Measurements from ENCODE around the gene ERCC2. TPM values are rescaled to one million over a fixed set of nuclear protein-coding genes. Genes with fewer than 3 reads are reported as not detected.

The ERCC2 gene
- total and polyA plus RNA-seq, 9 donors: 6.3 to 18.6 (median 16.8) TPM

DNA sequence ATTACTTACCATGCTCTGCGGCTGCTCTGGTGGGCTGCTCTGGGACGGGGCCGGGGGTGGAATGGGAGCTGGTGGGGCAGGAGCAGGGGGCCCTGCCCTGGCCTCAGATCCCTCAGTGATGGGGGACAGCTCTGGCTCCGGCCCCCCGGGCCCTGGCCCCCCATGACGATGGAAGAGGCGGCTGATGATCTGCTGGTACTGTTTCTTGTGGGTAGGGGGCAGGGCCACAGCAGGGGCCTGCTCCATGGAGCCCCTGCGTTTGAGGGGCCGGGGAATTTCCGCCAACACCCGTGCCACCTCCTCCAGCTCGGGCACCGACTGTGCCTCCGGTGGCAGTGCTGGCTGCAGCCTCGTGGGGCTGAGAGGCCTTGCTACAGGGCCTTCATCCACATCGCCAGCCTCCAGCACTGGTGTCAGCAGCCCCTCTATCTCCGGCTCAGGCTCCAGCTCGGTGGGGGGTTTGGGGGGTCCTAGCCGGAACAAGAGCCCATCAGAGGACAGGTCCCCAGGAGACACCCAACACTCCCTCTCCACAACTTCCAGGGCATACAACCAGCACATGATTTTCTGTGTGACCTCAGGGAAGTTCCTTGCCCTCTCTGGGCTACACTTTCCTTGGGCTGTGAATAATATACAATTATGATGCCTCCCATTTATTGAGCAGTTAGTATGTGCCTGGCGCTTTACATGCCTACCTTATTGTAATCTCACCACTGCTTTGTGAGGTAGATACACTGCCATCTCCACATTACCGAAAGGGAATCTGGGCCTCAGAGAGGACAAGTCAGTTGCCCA lies 21.7 kb upstream of the ERCC2 start:
- no peaks in the 10 kb centered on the region for H3K9me3 ChIP-seq
- H3K4me1 ChIP-seq (ENCODE audit: insufficient read depth): no peaks in the 10 kb centered on the region
- no peak overlapping the region for H3K4me3 ChIP-seq
- WGBS, 3 donors: 95 to 96% (median 95%) methylated on average over 20 to 21 of the region's 21 CpGs
- intact Hi-C loops (cut with DNase I): no loop called here
- no peak for TF ChIP-seq CTCF (IDR thresholded peaks at IDR 0.05)
- TF ChIP-seq POLR2A (IDR thresholded peaks at IDR 0.05): no peak
- TF ChIP-seq EP300 (IDR thresholded peaks at IDR 0.05): no peak
- H3K36me3 ChIP-seq: no peaks in the 10 kb centered on the region
- no peak overlapping the region for H3K27ac ChIP-seq
- DNase-seq: no peak
- no peaks in the 10 kb centered on the region for H3K27me3 ChIP-seq

DNA sequence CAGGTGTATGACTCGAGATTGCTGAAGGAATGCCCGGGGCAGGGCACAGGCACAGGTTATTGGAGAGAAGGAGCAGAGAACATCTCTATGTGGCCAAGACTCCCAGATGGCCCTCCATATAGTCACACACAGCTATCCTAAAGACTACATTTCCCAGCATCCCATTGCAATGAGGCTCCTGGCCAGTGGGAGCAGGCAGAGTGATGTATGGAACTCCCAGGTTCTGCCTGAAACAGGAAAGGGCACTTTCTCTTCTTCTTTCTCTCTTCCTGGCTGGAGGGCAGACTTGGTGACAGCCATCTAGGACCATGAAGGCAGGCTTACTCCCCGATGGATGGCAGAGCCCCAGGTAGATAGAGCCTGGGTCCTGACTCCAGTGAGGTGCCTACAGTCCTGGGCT lies 21.0 kb upstream of the ERCC2 start:
- no peaks in the 10 kb centered on the region for H3K36me3 ChIP-seq
- H3K9me3 ChIP-seq: no peaks in the 10 kb centered on the region
- TF ChIP-seq POLR2A (IDR thresholded peaks at IDR 0.05) (no peak), EP300 (IDR thresholded peaks at IDR 0.05) (no peak), CTCF (IDR thresholded peaks at IDR 0.05) (no peak)
- no peak overlapping the region for H3K4me3 ChIP-seq
- WGBS, 3 donors: 74 to 85% (median 79%) methylated on average over 3 of the region's 3 CpGs
- no peak overlapping the region for H3K27ac ChIP-seq
- intact Hi-C loops (cut with DNase I): no loop called here
- no peaks in the 10 kb centered on the region for H3K4me1 ChIP-seq (ENCODE audit: insufficient read depth)
- H3K27me3 ChIP-seq: no peaks in the 10 kb centered on the region
- no peak for DNase-seq

DNA sequence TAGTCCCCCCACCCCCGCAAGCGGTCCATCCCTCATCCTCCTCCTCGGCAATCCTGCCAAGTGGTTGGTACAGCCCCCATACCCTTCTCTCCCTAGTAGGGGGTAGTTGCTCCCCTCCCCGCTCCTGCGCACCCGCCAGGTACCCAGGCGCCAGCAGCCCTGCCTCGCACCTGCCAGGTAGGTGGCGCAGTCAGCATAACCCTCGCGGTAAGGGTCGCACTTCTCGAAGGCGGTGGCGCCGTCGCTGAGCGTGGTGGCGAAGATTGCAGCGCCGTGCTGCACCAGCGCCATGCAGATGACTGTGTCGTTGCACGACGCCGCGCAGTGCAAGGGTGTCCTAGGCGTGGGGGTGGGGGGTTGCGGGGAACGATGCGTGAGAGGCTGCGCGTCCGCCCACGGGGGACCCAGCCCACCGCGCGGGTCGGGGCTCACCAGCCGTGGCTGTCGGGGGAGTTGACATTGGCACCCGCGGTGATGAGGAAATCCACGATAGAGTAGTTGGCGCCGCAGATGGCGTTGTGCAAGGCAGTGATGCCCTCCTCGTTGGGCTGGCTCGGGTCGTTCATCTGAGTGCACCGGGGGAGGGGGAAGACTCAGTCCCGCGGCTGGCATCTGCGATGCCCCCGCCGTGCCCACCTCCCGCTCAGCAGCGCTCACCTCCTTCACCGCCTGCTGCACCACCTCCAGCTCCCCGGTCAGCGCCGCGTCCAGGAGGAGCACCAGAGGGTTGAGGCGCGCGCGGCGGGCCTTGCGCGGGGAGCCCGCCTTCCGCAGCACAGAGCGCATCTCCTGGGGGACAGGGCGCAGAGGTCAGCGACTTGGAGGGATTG lies 15.2 kb upstream of the ERCC2 start:
- 5 to 13% (median 11%) methylated on average over 56 to 75 of the region's 75 CpGs for WGBS, 3 donors
- Histone ChIP-seq H3K27ac (no peak overlapping the region), H3K4me3 (no peak overlapping the region), H3K36me3 (no peaks in the 10 kb centered on the region), H3K27me3 (no peaks in the 10 kb centered on the region), H3K9me3 (no peaks in the 10 kb centered on the region), H3K4me1 (ENCODE audit: insufficient read depth) (no peaks in the 10 kb centered on the region)
- intact Hi-C loops (cut with DNase I): no loop called here
- TF ChIP-seq POLR2A (IDR thresholded peaks at IDR 0.05) (no peak), CTCF (IDR thresholded peaks at IDR 0.05) (no peak), EP300 (IDR thresholded peaks at IDR 0.05) (no peak)
- DNase-seq: no peak

DNA sequence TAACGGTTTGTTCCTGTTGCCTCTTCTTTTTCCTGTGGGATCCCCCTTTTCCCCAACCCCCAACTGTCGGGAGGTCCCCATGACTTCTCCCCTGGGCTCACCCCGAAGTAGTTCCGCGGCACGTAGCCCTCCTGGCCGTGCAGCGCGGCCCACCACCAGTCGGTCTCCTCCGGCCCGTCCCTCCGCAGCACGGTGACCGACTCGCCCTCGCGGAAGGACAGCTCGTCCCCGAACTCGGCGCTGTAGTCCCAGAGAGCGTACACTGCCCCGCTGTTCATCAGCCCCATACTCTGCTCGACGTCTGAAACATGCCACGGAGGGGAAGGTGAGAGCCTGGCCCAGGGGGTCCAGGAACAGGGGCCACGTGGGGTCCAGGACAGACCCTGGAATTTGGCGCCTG lies 12.1 kb upstream of the ERCC2 start:
- Histone ChIP-seq H3K9me3 (no peaks in the 10 kb centered on the region), H3K27ac (no peak overlapping the region), H3K27me3 (no peaks in the 10 kb centered on the region), H3K36me3 (no peaks in the 10 kb centered on the region), H3K4me3 (no peak overlapping the region), H3K4me1 (ENCODE audit: insufficient read depth) (no peaks in the 10 kb centered on the region)
- 77 to 94% (median 92%) methylated on average over 29 of the region's 29 CpGs for WGBS, 3 donors
- no peak for DNase-seq
- intact Hi-C loops (cut with DNase I): no loop called here
- TF ChIP-seq EP300 (IDR thresholded peaks at IDR 0.05): no peak
- no peak for TF ChIP-seq POLR2A (IDR thresholded peaks at IDR 0.05)
- TF ChIP-seq CTCF (IDR thresholded peaks at IDR 0.05): no peak

All from ovary (tissue), 9 donors.